NOMO-1 treated with dmso at 0.1 percent for 144 hours (cell line): ENCODE data around the gene LAMC1.

ENCODE experiments used
- DNase-seq: peaks from one replicate; lab custom pipeline; 2025; ENCODE audit not compliant: unreplicated experiment; lab: John Stamatoyannopoulos, UW

LAMC1 gene

GRCh38 chr1:183103147-183103546, 79.9 kb downstream of the LAMC1 start:
- DNase-seq: no peak

GRCh38 chr1:183103577-183103976, 80.4 kb downstream of the LAMC1 start:
- no peak for DNase-seq

GRCh38 chr1:183105449-183105848, 82.2 kb downstream of the LAMC1 start:
- DNase-seq: peak; percentile 7

- no peak for DNase-seq
Measured at GRCh38 chr1:183106166-183106565, 82.9 kb downstream of the LAMC1 start.

GRCh38 chr1:183106746-183107145, 83.5 kb downstream of the LAMC1 start:
- no peak for DNase-seq

- no peak for DNase-seq
Measured at GRCh38 chr1:183110326-183110880, 87.2 kb downstream of the LAMC1 start.

- no peak for DNase-seq
Measured at GRCh38 chr1:183114441-183114840, 91.2 kb downstream of the LAMC1 start.

- DNase-seq: no peak
Measured at GRCh38 chr1:183116416-183116815, 93.2 kb downstream of the LAMC1 start.

- no peak for DNase-seq
Measured at GRCh38 chr1:183121609-183122008, 98.4 kb downstream of the LAMC1 start.

- DNase-seq: no peak
Measured at GRCh38 chr1:183124259-183124658, 101.0 kb downstream of the LAMC1 start.

GRCh38 chr1:183125279-183125999, 102.2 kb downstream of the LAMC1 start:
- no peak for DNase-seq

GRCh38 chr1:183126000-183126366, 102.8 kb downstream of the LAMC1 start:
- DNase-seq: no peak

GRCh38 chr1:183126528-183126927, 103.3 kb downstream of the LAMC1 start:
- no peak for DNase-seq

GRCh38 chr1:183129921-183130690, 106.9 kb downstream of the LAMC1 start:
- DNase-seq: no peak

- no peak for DNase-seq
Measured at GRCh38 chr1:183131166-183131565, 107.9 kb downstream of the LAMC1 start.

GRCh38 chr1:183135336-183135735, 112.1 kb downstream of the LAMC1 start:
- DNase-seq: no peak

- DNase-seq: no peak
Measured at GRCh38 chr1:183137782-183138181, 114.6 kb downstream of the LAMC1 start.

GRCh38 chr1:183138301-183138700, 115.1 kb downstream of the LAMC1 start:
- DNase-seq: no peak

- no peak for DNase-seq
Measured at GRCh38 chr1:183139281-183139942, 116.2 kb downstream of the LAMC1 start.

GRCh38 chr1:183140633-183141032, 117.4 kb downstream of the LAMC1 start:
- no peak for DNase-seq

- DNase-seq: no peak
Measured at GRCh38 chr1:183142171-183142570, 119.0 kb downstream of the LAMC1 start.
